Measurements from ENCODE around the gene GMPPB.
"Not testable (repeated sequence)": the region's sequence is repeated elsewhere in the genome, so short reads cannot be mapped to it uniquely, and the experiment has no call there.

GMPPB gene

GRCh38 chr3:49699281-49699979, 24.3 kb downstream of the GMPPB start:
- TF ChIP-seq CTCF (IDR thresholded peaks at IDR 0.05; ENCODE audit: poor library complexity, severe bottlenecking): no peak
- no peak for ATAC-seq (ENCODE audit: low read depth)
- no peak overlapping the region for H3K27ac ChIP-seq (ENCODE audit: poor library complexity, severe bottlenecking)
- H3K9me3 ChIP-seq (ENCODE audit: severe bottlenecking): no peaks in the 10 kb centered on the region
- no peaks in the 10 kb centered on the region for H3K4me1 ChIP-seq (ENCODE audit: insufficient read depth, poor library complexity, severe bottlenecking)
- DNase-seq (ENCODE audit: low spot score): no peak
- no peaks in the 10 kb centered on the region for H3K27me3 ChIP-seq (ENCODE audit: insufficient read depth, poor library complexity, severe bottlenecking)
- H3K4me3 ChIP-seq (ENCODE audit: severe bottlenecking): no peak overlapping the region
- H3K36me3 ChIP-seq (ENCODE audit: low read depth): peaks cover 12% of the 10 kb centered on the region

GRCh38 chr3:49695350-49696015, 28.3 kb downstream of the GMPPB start:
- not testable (repeated sequence) for DNase-seq (ENCODE audit: low spot score); H3K36me3 ChIP-seq (ENCODE audit: low read depth); H3K9me3 ChIP-seq (ENCODE audit: severe bottlenecking); ATAC-seq (ENCODE audit: low read depth); H3K27ac ChIP-seq (ENCODE audit: poor library complexity, severe bottlenecking); H3K27me3 ChIP-seq (ENCODE audit: insufficient read depth, poor library complexity, severe bottlenecking); H3K4me1 ChIP-seq (ENCODE audit: insufficient read depth, poor library complexity, severe bottlenecking); H3K4me3 ChIP-seq (ENCODE audit: severe bottlenecking)

GRCh38 chr3:49694409-49695070, 29.2 kb downstream of the GMPPB start:
- H3K27ac ChIP-seq (ENCODE audit: poor library complexity, severe bottlenecking); H3K9me3 ChIP-seq (ENCODE audit: severe bottlenecking); ATAC-seq (ENCODE audit: low read depth); H3K36me3 ChIP-seq (ENCODE audit: low read depth); DNase-seq (ENCODE audit: low spot score); H3K4me1 ChIP-seq (ENCODE audit: insufficient read depth, poor library complexity, severe bottlenecking); H3K4me3 ChIP-seq (ENCODE audit: severe bottlenecking); H3K27me3 ChIP-seq (ENCODE audit: insufficient read depth, poor library complexity, severe bottlenecking): not testable (repeated sequence)

GRCh38 chr3:49691481-49691880, 32.3 kb downstream of the GMPPB start:
- H3K36me3 ChIP-seq (ENCODE audit: low read depth); H3K4me3 ChIP-seq (ENCODE audit: severe bottlenecking); H3K9me3 ChIP-seq (ENCODE audit: severe bottlenecking); H3K27ac ChIP-seq (ENCODE audit: poor library complexity, severe bottlenecking); ATAC-seq (ENCODE audit: low read depth); H3K4me1 ChIP-seq (ENCODE audit: insufficient read depth, poor library complexity, severe bottlenecking); H3K27me3 ChIP-seq (ENCODE audit: insufficient read depth, poor library complexity, severe bottlenecking); DNase-seq (ENCODE audit: low spot score): not testable (repeated sequence)

- not testable (repeated sequence) for H3K4me1 ChIP-seq (ENCODE audit: insufficient read depth, poor library complexity, severe bottlenecking); H3K9me3 ChIP-seq (ENCODE audit: severe bottlenecking); H3K4me3 ChIP-seq (ENCODE audit: severe bottlenecking); H3K27ac ChIP-seq (ENCODE audit: poor library complexity, severe bottlenecking); DNase-seq (ENCODE audit: low spot score); H3K36me3 ChIP-seq (ENCODE audit: low read depth); ATAC-seq (ENCODE audit: low read depth); H3K27me3 ChIP-seq (ENCODE audit: insufficient read depth, poor library complexity, severe bottlenecking)
Observed at GRCh38 chr3:49690856-49691255, 32.9 kb downstream of the GMPPB start.

- H3K9me3 ChIP-seq (ENCODE audit: severe bottlenecking); ATAC-seq (ENCODE audit: low read depth); H3K27me3 ChIP-seq (ENCODE audit: insufficient read depth, poor library complexity, severe bottlenecking); DNase-seq (ENCODE audit: low spot score); H3K4me1 ChIP-seq (ENCODE audit: insufficient read depth, poor library complexity, severe bottlenecking); H3K36me3 ChIP-seq (ENCODE audit: low read depth): not testable (repeated sequence)
- peak overlapping the region; percentile 100 for H3K4me3 ChIP-seq (ENCODE audit: severe bottlenecking)
- peak overlapping the region; percentile 31 for H3K27ac ChIP-seq (ENCODE audit: poor library complexity, severe bottlenecking)
Observed at GRCh38 chr3:49689908-49690624, 33.7 kb downstream of the GMPPB start.

Measured in RWPE2 (cell line).